PFSK-1 (cell line): ENCODE results near the gene MYLK3.

Source experiments
- FOXP2 ChIP-seq: optimal IDR thresholded peaks from 2 replicates; pipeline ENCODE3; 2011; ENCODE audit warnings: borderline replicate concordance, control low read depth, inconsistent platforms; ENCODE audit not compliant: insufficient read depth; ENCODE audit errors: extremely low read length, extremely low read depth
- POLR2AphosphoS5 ChIP-seq: IDR thresholded peaks from 2 replicates; pipeline ENCODE4 v1.6.1; 2012; ENCODE audit warnings: low read depth, mild to moderate bottlenecking, control low read depth, low read length, moderate library complexity
- REST ChIP-seq, 2 experiments: IDR thresholded peaks; 2 replicates each; pipeline versions ENCODE4 v1.6.1 to v1.8.0; 2011 to 2012; ENCODE audit warnings: low read depth in 2 of 2, low read length in 2 of 2, control low read depth in 1 of 2, inconsistent platforms in 1 of 2, mild to moderate bottlenecking in 1 of 2, moderate library complexity in 1 of 2; ENCODE audit not compliant: insufficient read depth in 1 of 2
- SIN3A ChIP-seq: IDR thresholded peaks from 2 replicates; pipeline ENCODE4 v1.6.1; 2012; ENCODE audit warnings: mild to moderate bottlenecking, low read length, moderate library complexity, borderline replicate concordance; ENCODE audit not compliant: insufficient read depth
- TAF1 ChIP-seq: IDR thresholded peaks from 2 replicates; pipeline ENCODE4 v1.6.1; 2012; ENCODE audit warnings: low read length, control low read depth, borderline replicate concordance; ENCODE audit not compliant: insufficient read depth

- TF ChIP-seq REST (IDR thresholded peaks at IDR 0.05; ENCODE audit: insufficient read depth in 1 of 2, low read depth in 2 of 2, low read length in 2 of 2), result no peak
- TF ChIP-seq TAF1, result no peak
- no peak for TF ChIP-seq POLR2AphosphoS5
- no peak for TF ChIP-seq FOXP2
- no peak for TF ChIP-seq SIN3A
These were observed 27.1 kb upstream of the MYLK3 start for GRCh38 chr16:46775214-46775613.
